ENCODE data around the gene LATS1.

LATS1 gene

GRCh38 chr6:149646599-149646998 is 71.3 kb downstream of the LATS1 start:
- Mint-ChIP-seq H3K4me3 (peak overlapping the region; percentile 59), H3K4me1 (peaks cover 19% of the 10 kb centered on the region), H3K9me3 (peaks cover under 1% of the 10 kb centered on the region), H3K27me3 (ENCODE audit: low read depth, poor library complexity) (peaks cover 6% of the 10 kb centered on the region), H3K27ac (no peak overlapping the region), H3K36me3 (ENCODE audit: low read depth) (peaks cover 18% of the 10 kb centered on the region)
- no peak for DNase-seq
- TF ChIP-seq CTCF (IDR thresholded peaks at IDR 0.05) = no peak

DNA sequence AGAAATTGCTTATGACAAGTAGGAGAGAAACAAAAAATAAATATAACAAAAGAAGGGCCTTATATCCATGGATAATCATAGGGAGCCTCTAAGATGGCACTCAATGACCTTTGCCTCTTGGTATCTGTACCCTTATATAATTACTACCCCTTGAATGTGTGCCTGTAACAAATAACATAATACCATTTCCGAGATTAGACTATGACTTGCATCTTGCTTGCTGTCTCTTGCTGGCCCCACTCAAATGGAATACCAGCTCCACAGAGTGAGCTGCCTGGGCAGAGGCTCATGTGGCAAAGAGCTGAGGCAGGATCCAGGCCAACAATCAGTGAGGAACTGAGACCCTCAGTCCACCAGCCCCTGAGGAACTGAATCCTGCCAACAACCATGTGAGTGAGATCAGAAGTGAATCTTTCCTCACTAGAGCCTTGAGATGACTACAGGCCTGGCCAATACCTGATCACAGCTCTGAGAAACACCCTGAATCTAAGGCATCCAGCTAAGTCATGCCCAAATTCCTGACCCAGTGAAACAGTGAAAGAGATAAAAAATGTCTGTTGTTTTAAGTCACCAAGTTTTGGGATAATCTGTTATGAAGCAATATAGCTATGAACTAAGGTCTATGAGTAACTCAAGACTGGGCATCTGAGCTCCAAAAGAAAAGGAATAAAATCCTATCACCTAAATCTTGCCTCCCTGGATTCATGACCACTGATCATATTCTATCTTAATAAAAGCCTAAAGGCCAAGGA is 74.9 kb downstream of the LATS1 start:
- H3K27me3 Mint-ChIP-seq (ENCODE audit: low read depth, poor library complexity) = peaks cover 10% of the 10 kb centered on the region
- H3K27ac Mint-ChIP-seq = no peak overlapping the region
- H3K36me3 Mint-ChIP-seq (ENCODE audit: low read depth) = peaks cover 32% of the 10 kb centered on the region
- DNase-seq = no peak
- no peak overlapping the region for H3K4me3 Mint-ChIP-seq
- TF ChIP-seq CTCF (IDR thresholded peaks at IDR 0.05) = no peak
- peaks cover 14% of the 10 kb centered on the region for H3K4me1 Mint-ChIP-seq
- H3K9me3 Mint-ChIP-seq = peaks cover 3% of the 10 kb centered on the region

DNA sequence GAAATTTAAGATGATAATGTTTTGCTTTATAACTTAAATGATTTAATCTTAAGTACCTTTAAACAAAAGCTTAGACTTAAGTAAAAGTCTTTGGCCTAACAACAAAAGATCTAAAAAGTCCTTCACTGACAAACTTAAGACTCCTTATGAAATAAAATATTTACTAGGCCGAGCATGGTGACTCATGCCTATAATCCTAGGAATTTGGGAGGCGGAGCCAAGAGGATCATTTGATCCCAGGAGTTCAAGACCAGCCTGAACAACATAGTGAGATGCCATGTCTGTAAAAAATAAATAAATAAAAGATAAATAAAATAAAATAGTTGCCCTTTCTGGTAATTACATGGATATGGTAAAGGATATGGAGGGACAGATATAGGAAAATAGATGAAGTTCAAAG is 81.8 kb downstream of the LATS1 start:
- peaks cover 32% of the 10 kb centered on the region for H3K36me3 Mint-ChIP-seq (ENCODE audit: low read depth)
- H3K9me3 Mint-ChIP-seq = no peaks in the 10 kb centered on the region
- H3K27ac Mint-ChIP-seq = no peak overlapping the region
- H3K4me3 Mint-ChIP-seq = no peak overlapping the region
- no peak for DNase-seq
- H3K4me1 Mint-ChIP-seq = no peaks in the 10 kb centered on the region
- no peak for TF ChIP-seq CTCF (IDR thresholded peaks at IDR 0.05)
- H3K27me3 Mint-ChIP-seq (ENCODE audit: low read depth, poor library complexity) = peaks cover 3% of the 10 kb centered on the region

- Mint-ChIP-seq H3K9me3 (no peaks in the 10 kb centered on the region), H3K4me3 (no peak overlapping the region), H3K27ac (no peak overlapping the region), H3K4me1 (no peaks in the 10 kb centered on the region), H3K36me3 (ENCODE audit: low read depth) (peaks cover 34% of the 10 kb centered on the region), H3K27me3 (ENCODE audit: low read depth, poor library complexity) (no peaks in the 10 kb centered on the region)
- no peak for DNase-seq
- no peak for TF ChIP-seq CTCF (IDR thresholded peaks at IDR 0.05)
Measured at GRCh38 chr6:149634315-149634714, 83.6 kb downstream of the LATS1 start.

- Mint-ChIP-seq H3K27me3 (ENCODE audit: low read depth, poor library complexity) (no peaks in the 10 kb centered on the region), H3K9me3 (no peaks in the 10 kb centered on the region), H3K27ac (peak overlapping the region; percentile 1), H3K4me1 (no peaks in the 10 kb centered on the region), H3K36me3 (ENCODE audit: low read depth) (peaks cover 48% of the 10 kb centered on the region), H3K4me3 (no peak overlapping the region)
- no peak for DNase-seq
- no peak for TF ChIP-seq CTCF (IDR thresholded peaks at IDR 0.05)
Measured at GRCh38 chr6:149628875-149629510, 88.9 kb downstream of the LATS1 start.

GRCh38 chr6:149627672-149628071 is 90.2 kb downstream of the LATS1 start:
- Mint-ChIP-seq H3K27me3 (ENCODE audit: low read depth, poor library complexity) (no peaks in the 10 kb centered on the region), H3K4me3 (no peak overlapping the region), H3K9me3 (no peaks in the 10 kb centered on the region), H3K4me1 (no peaks in the 10 kb centered on the region), H3K36me3 (ENCODE audit: low read depth) (peaks cover 57% of the 10 kb centered on the region), H3K27ac (no peak overlapping the region)
- no peak for DNase-seq
- no peak for TF ChIP-seq CTCF (IDR thresholded peaks at IDR 0.05)
